ENCODE measurements around the gene THAP7. TPM values are rescaled to one million over a fixed set of nuclear protein-coding genes. Genes with fewer than 3 reads are reported as not detected.

The THAP7 gene
- total and polyA plus RNA-seq, 2 donors (not counting 3 experiments of a cell fraction or from before 2014, with no cell fraction given): 13.5 to 24.4 TPM

GRCh38 chr22:20976291-20976877 lies 25.5 kb downstream of the THAP7 start:
- H3K9me1 ChIP-seq (replicated peaks; ENCODE audit: control insufficient read depth, extremely low read depth, insufficient read depth, low read length): no peaks in the 10 kb centered on the region
- H3K9ac ChIP-seq (replicated peaks; ENCODE audit: extremely low read depth, insufficient read depth, low read length): no peak overlapping the region
- H3K27ac ChIP-seq (ENCODE audit: insufficient read depth, low read depth, low read length): no peak overlapping the region
- DNase-seq (ENCODE audit: low read depth, low spot score) (no peak), FAIRE-seq (no peak)
- no peaks in the 10 kb centered on the region for H4K20me1 ChIP-seq (replicated peaks; ENCODE audit: control insufficient read depth, extremely low read depth, insufficient read depth, low read length)
- intact Hi-C loops (cut with micrococcal nuclease) (no loop called here), dilution Hi-C loops (cut with MboI; ENCODE audit: extremely low pct_ligation_motif_present, low sequenced_read_pairs) (no loop called here)
- no peaks in the 10 kb centered on the region for H3K27me3 ChIP-seq (ENCODE audit: control insufficient read depth in 2 of 2, insufficient read depth in 2 of 2, low read length in 2 of 2)
- ChIA-PET CTCF (interaction anchor here (0.6 to 1.3 kb wide), 4 partner anchors 15 to 121 kb away, joined by 3 to 5 read pairs (median 3); no protein-coding TSS in a partner anchor), POLR2A (no interaction called here)
- H3K36me3 ChIP-seq (ENCODE audit: control insufficient read depth in 2 of 2, extremely low read depth in 1 of 2, insufficient read depth in 2 of 2, low read length in 2 of 2): no peaks in the 10 kb centered on the region
- peaks cover 5% of the 10 kb centered on the region for H3K9me3 ChIP-seq (replicated peaks; ENCODE audit: control insufficient read depth, insufficient read depth, low read length)
- BruUV-seq (replicated peaks): no TSS peak
- no peak overlapping the region for H2AFZ ChIP-seq (ENCODE audit: low read depth, low read length)
- no peaks in the 10 kb centered on the region for H3K79me2 ChIP-seq (ENCODE audit: control insufficient read depth, insufficient read depth, low read length)
- peaks cover 11% of the 10 kb centered on the region for H3K4me1 ChIP-seq (ENCODE audit: control insufficient read depth, extremely low read depth, insufficient read depth, low read length)
- H3K4me2 ChIP-seq (ENCODE audit: insufficient read depth, low read length): no peak overlapping the region
- no peak for TF ChIP-seq JUN (IDR thresholded peaks at IDR 0.05; ENCODE audit: borderline replicate concordance, insufficient read depth, insufficient read length, low read depth)
- no peak for TF ChIP-seq POLR2AphosphoS5 (IDR thresholded peaks at IDR 0.05; ENCODE audit: insufficient read depth, low read depth, low read length)
- TF ChIP-seq MAX (IDR thresholded peaks at IDR 0.05; ENCODE audit: insufficient read depth, insufficient read length): no peak
- no peak for TF ChIP-seq POLR2A (IDR thresholded peaks at IDR 0.05; ENCODE audit: low read depth, low read length)
- TF ChIP-seq EZH2 (IDR thresholded peaks at IDR 0.05; ENCODE audit: borderline replicate concordance, low read depth, low read length, severe bottlenecking): no peak
- TF ChIP-seq MYC (IDR thresholded peaks at IDR 0.05; ENCODE audit: low read depth, low read length): no peak
- no peak for TF ChIP-seq CTCF (IDR thresholded peaks at IDR 0.05; ENCODE audit: extremely low read depth in 1 of 2, insufficient read depth in 1 of 2, low read depth in 1 of 2, low read length in 2 of 2)
- TF ChIP-seq FOS (IDR thresholded peaks at IDR 0.05; ENCODE audit: borderline replicate concordance, insufficient read depth, low read length): no peak
- no peak for TF ChIP-seq GATA2 (IDR thresholded peaks at IDR 0.05; ENCODE audit: insufficient read depth, insufficient read length, low read depth, low read length)
- H3K4me3 ChIP-seq (replicated peaks in 1 of 3; ENCODE audit: insufficient read depth in 1 of 3, low read depth in 1 of 3, low read length in 3 of 3): no peak overlapping the region

Measured in endothelial cell of umbilical vein (primary cell).